ENCODE results near the gene ERLIN1.

The ERLIN1 gene

DNA sequence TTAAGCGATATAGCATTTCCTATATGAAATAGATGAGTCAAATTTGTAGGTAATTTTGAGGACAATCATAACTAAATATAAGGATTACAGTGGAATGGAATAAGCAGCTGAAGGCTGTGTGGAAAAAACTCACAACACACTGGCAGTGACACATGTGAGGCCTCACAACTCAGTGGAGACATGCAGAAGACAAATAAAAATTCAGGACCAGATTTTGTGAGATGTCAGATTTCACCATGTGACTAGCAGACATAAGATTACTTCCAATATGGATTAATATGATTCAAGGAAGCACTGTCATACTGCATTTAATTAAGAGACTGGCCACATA is 17.6 kb downstream of the ERLIN1 start:
- DNase-seq: no peak

DNA sequence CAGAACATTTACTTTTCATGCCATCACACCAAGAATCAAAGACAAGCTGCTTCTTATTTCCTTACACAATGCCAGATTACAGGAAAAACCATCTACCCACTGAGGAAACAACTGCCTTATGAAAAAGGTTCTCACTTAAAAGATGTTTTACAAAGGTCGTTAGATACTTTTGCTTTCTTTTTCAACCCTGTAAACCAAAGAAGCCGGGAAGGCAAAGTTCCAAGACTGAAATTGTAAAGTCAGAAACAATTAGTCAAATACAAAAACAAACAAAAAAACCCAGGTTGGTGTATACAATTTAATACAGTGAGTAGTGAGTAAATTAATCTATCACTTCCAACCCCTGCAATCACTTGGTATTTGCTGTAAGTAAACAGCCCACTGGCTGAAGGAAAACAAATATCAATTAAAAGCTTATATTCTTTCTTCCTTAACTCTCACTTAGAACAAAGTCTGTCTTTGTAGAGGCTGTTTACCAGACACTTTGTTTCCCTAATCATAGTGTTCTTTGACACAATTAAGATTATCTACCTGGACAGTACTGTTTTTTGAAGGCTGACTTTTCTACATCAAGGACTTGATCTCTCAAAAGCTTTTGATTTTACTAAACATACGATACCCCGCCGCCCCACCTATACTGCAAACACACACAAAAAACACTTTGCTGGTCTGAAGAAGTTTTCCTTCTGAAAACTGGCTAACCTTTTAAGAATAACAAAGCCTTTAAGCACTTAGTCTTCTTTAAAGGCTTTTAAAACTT is 18.1 kb downstream of the ERLIN1 start:
- DNase-seq: peak; percentile 14

DNA sequence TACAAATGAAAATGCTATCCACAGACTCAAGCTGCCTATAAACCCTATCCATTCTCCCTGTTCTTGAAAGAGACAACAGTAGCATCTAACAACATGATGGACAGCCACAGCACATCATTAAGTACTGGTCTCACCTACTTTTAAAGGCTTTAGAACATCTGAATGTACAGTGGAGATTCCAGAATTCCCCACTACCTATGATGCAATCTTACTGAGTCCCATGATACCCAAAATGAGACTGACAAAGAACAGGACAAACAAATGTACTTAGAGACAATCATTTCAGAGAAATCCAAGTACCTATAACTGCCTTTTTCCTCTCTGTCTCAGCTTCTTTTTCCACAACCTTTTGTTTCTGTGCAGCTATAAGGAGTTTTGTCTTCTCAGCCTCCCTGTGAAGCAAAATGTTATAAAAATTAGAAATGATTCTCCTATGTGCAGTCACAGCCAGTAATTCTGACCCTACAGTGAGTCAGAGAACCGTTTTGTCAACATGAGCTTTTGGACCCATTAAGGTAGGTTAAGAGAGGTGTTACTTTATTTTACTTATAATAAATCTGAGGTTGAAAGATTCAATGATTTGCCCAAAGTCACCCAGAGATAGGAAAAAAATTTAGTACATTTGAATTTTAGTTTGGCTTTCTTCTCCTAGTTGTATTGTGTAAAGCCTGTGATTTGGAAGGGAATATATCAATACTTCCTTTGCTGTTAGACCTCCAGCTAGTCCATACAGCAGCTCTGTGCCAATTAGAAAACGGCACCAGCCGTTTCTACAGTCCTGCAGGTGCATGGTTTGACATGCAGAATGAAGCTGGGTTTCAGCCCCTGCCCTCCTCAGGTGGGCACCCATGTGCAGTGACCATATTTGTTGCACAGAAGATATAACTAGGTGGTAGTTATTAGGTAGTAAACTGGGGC is 21.9 kb downstream of the ERLIN1 start:
- no peak for DNase-seq

DNA sequence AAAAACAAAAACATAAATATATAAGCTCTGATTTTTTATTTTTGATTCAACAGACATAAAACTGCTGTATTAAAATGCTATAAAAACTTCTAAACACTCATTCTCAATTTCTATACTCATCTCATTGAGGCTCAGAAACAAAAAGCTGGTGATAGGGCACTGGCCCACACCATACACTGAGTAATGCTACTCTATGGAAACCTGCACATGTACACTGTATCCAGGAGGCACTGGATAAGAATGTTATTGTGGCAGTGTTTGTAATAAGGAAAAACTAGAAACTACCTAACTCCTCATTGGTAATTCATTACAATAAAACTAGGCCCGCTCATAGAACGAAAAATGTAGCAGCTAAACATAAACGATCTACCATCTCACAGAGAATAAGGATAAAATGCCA is 23.1 kb downstream of the ERLIN1 start:
- DNase-seq: no peak

DNA sequence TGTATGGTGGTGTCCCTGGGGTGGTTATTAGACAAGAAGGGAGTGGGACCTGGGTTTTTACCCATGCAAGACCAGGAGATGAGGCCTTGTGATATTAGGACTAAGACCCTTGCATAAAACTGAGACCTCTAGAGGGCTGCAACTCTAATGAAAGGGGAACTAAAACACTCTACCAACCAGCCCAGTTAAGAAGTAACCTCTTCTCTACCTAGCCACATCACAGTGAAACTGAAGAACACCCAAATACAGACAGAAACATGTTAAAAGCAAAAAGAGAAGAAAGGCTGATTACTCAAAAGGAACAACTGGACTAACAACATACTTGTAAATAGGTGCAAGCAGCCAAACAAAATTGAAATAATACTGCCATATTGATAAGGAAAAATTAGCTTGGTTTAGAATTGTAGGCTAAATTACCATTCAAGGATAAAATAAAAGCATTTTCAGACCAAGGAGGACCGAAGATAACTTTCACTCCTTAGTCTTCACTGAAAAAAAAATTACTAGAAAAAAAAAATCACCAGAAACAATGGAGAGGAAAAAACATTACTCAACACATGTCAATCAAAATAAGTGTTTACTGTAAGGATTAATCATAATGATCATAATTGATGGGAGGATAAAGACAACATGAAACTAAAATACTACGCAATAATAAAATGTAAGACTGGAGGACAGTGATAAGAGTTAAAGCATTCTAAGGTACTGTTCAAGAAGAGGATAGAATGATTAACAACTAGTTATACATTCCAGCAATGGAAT is 27.6 kb downstream of the ERLIN1 start:
- no peak for DNase-seq

DNA sequence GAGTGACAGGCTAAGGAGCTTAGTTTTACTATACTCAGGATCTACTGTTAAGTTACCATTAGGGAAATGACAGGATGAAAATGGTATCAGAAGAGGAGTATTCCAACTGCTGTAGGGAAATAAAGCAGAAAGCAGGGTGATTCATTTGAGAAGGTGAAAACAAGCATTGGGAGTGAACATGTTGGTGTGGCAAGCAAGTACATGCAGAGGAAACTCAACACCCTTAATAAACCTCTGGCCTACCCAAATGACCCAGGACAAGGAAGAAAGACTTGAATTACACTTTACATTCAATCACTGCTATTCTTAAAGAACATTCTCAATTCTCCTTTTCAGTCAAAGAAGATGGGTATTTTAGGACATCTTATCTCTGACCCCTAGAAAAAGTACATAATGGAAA is 28.7 kb downstream of the ERLIN1 start:
- no peak for DNase-seq

DNA sequence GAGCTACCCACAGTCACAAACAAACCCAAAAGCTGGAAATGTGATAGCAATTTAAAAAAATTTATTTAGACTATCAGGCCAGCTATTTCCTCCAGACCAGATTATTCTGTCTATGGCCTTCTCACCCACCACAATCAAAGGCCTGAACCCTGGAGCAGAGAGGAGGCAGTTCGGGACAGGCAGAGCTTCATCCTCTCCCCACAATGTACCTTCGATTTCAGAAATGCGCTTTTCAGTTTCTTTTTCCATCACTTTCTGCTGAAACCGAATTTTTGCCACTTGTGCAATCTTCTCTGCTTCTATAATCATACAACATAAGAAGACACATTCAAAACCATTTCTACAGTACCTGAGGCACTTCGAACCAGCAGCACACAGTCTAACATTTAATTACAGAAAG is 29.9 kb downstream of the ERLIN1 start:
- DNase-seq: no peak

DNA sequence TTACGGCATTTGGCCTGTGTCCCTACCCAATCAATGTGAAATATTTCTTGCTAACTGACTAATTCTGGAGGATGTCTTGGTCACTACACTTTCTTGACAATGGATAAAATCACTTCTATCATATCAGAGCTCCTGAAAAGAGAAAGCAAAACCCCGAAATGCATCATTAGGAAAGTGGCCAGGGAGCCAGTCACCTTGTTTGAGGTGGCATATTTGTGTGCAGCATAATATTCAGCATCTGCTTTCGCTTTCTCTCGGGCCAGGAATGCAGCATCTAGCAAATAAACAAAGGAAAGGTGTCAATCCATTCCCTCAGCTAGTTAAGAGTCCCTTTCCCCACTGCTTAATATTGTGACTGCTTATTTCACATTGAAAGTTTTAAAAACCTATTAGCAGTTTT is 31.2 kb downstream of the ERLIN1 start:
- DNase-seq: no peak

DNA sequence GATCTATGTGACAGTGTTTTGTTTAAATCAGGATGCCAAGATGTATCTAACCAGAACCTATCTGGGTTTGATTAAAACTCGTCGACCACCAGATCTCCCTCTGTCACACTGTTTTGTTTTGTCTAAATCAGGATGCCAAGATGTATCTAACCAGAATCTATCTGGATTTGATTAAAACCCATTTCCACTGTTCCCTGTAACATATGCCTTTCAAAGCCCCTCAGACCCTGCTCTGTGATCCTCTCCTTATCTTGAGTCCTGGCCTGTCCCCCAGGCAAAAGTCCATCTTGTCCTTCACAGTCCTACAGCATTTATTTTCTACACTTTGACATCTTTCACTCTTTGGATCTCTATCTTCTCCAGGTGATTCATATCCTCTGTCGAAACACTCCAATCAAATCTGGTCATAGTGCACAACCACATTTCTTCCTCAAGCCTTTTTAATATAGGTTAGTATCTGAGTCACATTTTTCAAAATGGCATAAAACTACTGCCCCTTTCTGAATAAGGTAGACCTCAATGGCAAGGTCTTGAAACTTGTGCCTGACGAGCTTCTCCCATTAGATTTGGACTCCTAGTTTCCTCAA is 32.5 kb downstream of the ERLIN1 start:
- DNase-seq: no peak

DNA sequence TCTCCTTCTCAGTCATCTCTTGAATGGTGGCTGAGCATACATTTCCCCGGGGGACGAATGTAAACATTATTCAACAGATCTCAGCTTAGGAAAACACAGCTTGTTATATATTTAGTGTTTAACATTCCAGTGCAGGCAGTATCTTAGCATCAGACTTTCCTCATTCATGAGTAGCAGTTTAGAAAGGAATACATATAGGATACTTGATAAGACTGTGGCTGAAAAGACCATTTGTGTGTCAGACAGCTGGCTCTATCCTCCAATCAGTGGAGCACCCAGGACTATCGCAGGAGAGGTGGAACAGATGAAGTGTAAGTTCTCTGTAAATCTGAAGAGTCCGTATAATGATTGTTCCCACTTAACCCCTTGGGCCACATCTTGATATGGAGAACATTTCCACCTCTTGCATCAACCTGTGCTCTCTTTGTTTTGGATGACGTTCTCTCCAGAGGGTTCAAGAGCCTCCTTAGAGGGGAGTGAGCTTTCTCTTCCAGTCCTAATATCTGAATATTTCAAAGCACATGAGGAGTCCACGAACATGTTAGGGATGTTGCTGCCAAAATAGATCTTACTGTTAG is 34.0 kb downstream of the ERLIN1 start:
- no peak for DNase-seq

DNA sequence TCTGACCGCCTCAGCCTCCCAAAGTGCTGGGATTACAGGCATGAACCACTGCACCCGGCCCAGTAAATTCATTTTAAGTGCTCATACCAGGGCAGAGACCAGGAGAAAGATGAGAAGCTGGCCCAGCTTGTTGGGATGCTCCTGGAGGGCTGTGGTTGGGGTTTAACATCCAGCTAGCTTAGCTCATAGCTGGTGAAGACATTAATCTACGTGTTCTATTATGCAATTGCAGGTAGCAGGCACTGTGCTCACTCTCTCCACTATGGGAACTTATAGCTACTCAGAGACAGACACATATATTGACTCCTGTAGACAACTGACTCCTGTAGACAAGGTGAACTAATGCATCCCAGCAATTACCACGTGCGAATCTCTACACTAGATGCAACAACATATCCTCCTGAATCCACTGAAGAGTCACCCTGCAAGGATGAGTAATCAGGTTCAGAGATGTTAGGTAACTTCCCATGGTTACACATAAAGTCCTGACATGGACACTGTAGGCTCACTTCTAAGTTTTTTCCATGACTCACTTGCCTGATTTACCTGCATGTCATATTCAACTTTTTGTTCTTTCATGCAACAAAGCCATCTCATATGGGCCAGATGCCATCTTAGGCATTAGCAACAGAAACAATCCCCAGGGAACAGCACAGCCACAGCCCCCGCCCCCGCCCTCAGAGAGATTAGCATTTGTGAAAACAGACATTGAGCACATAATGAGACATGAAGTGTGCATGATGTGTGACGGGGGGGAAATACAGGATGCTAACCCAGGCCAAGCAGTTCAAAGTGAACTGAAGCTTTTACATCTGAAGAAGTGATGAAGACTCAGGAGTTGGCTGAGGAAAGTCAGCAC is 37.2 kb downstream of the ERLIN1 start:
- no peak for DNase-seq

DNA sequence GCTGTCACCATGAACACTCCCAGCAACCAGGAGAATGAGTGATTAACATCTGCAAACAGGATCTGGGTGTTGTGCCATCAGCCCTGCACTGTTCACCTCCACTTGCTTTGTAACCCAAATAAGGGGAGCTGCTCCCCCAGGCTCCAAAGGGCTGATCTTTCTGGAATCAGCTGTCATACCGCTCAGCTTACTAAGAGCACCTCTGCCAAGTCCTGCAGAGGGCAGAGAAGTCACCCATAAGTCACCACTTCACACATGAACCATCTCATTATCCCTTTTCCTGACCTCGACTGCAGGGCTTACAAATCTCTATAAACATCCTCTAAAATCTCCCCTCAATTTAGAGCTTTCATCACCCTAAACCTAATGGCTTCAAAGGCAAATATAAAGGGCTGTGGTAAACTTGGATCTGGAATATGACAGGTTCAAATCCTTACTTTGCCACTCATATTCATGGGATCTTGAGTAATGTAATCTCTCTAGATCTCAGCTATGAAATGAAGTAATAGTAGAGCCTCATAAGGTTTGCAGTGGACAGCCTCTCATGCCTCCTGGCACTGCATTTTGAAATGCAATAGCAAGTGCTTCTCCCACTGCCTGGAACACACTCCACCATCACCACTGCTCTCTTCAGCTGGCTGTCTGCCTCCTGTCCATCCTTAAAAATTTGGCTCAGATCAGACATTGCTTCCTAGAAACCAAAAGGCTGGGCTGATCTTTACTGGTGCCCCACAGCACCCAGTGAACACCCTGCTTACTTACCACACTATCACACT is 38.8 kb downstream of the ERLIN1 start:
- no peak for DNase-seq

DNA sequence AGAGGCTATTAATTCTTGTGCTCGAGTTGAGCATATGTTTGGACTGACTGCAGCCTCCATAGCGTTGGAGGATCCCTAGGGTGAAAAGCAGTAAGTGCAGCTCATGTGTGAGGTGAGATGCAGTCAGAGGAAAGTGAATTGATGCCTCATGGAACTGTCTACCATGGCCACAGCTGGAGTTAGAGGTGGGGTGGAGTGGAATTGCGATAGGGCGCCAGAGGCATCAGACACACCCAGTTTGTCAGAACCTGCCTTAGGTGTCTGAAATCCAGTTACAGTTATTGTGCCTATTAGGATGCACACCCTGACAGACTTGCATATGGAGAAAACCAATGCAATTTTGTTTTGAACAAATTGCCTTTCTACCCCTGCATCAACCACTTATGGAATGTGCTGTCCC is 39.4 kb downstream of the ERLIN1 start:
- no peak for DNase-seq

DNA sequence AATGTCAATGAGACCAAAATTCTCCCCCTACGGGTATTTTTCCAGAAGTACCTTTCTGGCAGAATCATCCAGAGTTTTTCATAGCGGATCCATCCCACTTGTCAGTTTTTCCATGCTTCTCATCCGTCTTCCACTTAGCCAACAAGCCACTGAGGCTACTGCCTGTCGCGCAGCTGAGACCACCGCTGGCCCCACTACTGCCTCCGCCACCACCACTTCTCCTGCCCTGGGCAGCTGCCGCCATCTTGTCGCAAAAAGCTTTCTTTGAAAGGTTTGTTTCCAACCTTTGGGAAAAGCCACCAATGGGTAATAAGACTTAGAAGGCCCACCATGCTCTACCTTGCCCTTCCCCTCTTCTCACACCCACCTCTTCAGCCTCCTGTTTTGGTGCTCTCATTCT is 42.1 kb downstream of the ERLIN1 start:
- DNase-seq: no peak

DNA sequence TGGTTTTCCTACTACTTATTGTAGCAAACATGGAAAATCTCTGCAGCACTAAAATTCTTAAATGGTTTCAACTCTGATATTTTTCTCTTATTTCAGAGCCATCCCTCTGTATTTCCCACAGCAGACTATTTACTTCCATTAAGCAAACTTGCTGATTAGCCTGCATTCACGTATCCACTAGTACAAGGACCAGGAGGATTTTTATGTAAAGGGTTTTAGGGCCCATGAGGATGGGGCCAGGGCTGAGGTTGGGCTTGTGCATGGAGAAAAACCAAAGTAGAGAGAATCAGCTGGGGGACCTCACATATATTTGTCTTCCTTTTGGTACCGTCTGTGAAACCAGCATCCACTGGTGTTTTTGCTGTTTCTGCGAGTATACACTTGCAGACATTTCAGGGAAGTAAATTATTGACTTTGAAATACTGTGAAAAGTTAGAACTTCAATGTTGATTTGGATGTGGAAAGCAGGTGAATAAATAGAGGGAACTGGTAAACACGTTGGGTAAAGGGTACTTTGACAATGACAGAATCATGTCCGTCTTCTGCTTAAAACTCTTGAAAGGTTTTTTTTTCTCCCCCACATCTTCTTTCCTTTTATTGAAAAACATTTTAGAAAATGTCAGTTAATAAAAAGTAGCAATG is 44.3 kb downstream of the ERLIN1 start:
- DNase-seq: no peak

DNA sequence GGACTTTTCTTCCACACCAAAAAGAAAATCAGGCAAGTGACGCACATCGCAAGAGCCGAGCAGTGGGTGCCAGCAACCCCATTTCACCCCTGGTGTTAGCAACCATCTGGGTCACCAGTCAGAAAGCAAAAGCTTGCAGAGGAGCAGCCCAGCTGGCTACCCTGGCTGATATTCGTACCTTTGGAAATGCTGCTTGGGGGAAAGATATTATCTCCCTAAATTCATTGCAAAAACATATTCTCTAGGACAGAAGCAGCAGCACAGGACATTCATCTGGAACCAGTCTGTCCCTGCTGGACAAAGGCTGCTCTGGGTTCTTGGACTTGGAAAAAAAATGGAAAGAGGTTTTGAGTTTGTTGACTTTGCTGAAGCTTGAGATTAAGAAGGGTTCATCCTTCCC is 45.8 kb downstream of the ERLIN1 start:
- DNase-seq: no peak

DNA sequence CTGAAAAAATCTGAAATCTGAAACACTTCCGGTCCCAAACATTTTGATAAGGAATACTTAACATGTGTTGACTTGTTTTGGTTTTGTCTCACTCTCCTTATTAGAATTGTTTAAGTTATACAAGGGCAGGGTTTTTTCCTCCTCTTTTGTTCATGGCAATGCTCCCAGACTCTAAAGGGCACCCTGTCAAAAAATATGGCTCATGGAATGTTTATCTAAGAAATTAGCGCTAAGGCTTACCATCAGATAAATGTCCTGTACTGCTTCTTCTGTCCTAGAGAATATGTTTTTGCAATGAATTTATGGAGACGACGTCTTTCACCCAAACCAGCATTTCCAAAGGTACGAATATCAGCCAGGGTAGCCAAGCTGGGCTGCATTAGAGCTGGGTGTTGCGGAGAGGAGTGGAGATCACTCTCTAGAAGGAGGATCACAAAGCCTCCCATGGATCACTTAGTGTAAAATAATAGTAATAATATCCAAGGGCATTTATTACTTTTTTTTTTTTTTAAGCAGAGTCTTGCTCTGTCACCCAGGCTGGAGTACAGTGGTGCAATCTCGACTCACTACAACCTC is 46.8 kb downstream of the ERLIN1 start:
- no peak for DNase-seq

DNA sequence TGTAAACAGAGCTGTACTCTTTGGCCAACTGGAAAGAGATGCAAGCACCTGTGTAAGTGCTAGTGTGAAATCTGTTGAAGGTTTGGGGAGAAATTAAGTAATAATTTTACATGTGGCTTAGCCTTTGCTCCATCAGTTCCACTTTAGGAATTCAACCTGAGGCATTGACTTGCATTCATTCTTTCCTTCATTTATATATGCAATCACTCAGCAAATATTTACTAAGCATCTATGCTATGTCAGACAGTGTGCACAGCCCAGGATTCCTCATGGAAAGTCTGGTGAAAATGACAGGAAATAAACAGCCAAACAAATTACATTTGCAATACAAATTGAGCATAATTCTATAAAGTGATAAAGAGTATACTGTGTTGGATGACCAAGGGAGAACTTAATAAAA is 50.3 kb downstream of the ERLIN1 start:
- no peak for DNase-seq

DNA sequence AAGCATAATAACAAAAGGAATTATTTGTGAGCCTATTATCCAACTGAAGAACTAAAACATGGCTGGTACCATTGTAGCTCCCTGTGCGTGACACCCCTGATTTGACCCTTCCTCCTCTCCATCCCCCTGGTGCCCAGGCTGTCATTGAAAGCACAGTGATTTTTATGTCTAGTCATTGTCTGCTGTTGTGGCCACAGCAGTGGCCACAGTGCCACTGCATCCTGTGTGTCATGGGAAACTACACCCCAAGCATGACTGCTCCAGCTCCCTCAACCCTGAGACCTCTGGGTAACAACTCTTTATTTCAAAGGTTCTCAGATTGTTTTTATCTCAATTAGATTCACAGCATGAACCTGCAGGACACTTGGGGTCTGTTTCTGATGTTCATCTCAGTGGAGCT is 52.0 kb downstream of the ERLIN1 start:
- DNase-seq: no peak

DNA sequence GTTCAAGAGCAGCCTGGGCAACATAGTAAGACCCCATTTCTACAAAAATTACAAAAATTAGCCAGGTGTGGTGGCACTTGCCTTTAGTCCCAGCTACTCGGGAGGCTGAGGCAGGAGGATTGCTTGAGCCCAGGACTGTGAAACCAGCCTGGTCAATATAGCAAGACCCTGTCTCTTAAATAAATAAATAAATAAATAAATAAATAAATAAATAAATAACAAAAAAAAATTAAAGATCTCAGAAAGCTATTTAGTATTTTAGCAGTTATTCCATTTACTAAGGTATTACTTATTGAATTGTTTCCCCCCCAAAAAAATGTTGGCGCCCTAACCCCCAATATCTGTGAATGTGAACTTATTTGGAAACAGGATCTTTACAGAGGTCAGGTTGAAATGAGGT is 53.4 kb downstream of the ERLIN1 start:
- DNase-seq: no peak
